Esophagus muscularis mucosa (tissue), 4 donors: Measurements from ENCODE around the gene REXO4. TPM values are rescaled to one million over a fixed set of nuclear protein-coding genes. Genes with fewer than 3 reads are reported as not detected.
A peak's percentile ranks its signal among the peaks of the same experiment; 100 is the strongest.

Experiments
- DNase-seq: peaks from one replicate; pipeline ENCODE4 v3.0.0-alpha.2; 2017; ENCODE audit errors: extremely low spot score
- H3K27ac ChIP-seq, 4 donors: fragments of 200-600 bp; sonication (generic); replicated peaks in 1 of 4; 1 replicate in 3 of 4; 2 replicates in 1 of 4; pipeline ENCODE4 v1.5.1; 2016 to 2019; ENCODE audit warnings: mild to moderate bottlenecking in 1 of 4
- H3K27me3 ChIP-seq, 4 donors: fragments of 200-600 bp; sonication (generic); one replicate each; pipeline versions ENCODE4 v1.5.1 to v1.6.0; 2016 to 2019
- H3K36me3 ChIP-seq, 4 donors: fragments of 200-600 bp; sonication (generic); one replicate each; pipeline ENCODE4 v1.5.1; 2016 to 2019
- H3K4me1 ChIP-seq, 4 donors: fragments of 200-600 bp; sonication (generic); one replicate each; pipeline ENCODE4 v1.5.1; 2016 to 2019
- H3K4me3 ChIP-seq, 4 donors: fragments of 200-600 bp; sonication (generic); 1 replicate in 2 of 4; 2 replicates in 2 of 4; pipeline ENCODE4 v1.5.1; 2016 to 2019; ENCODE audit warnings: mild to moderate bottlenecking in 4 of 4, moderate library complexity in 1 of 4
- H3K9me3 ChIP-seq, 4 donors: fragments of 200-600 bp; sonication (generic); 1 replicate in 3 of 4; 2 replicates in 1 of 4; pipeline ENCODE4 v1.5.1; 2016 to 2019
- EP300 ChIP-seq: sonication (generic); formaldehyde crosslinking; IDR thresholded peaks from one replicate; pipeline ENCODE4 v1.6.1; 2017; ENCODE audit warnings: antibody characterized with exemption
- POLR2A ChIP-seq: fragments of 450-650 bp; IDR thresholded peaks from one replicate; pipeline ENCODE4 v1.6.1; 2017; ENCODE audit warnings: antibody characterized with exemption, moderate library complexity, mild to moderate bottlenecking, low read depth
- POLR2AphosphoS5 ChIP-seq, 2 donors: sonication (generic); formaldehyde crosslinking; IDR thresholded peaks; one replicate each; pipeline ENCODE4 v1.6.1; 2017; ENCODE audit warnings: antibody characterized with exemption in 2 of 2
- WGBS: methylation state at CpG from one replicate; pipeline ENCODE4 v1.1.5; 2018; 5-methylcytosine and 5-hydroxymethylcytosine counted together
- intact Hi-C: fragments of 100-400 bp; cut with DNase I; formaldehyde crosslinking; loops from one replicate; pipeline ENCODE4 v1.15.1; 2023
- total RNA-seq, 4 donors: library from RNA; depleted of rRNA; stranded (reverse); fragments of >200 nt; gene quantifications; one replicate each; pipeline versions ENCODE4 v1.1.0 to v1.2.1, GENCODE V29; 2016
- TF ChIP-seq, protein P1 (sequence below), 3 experiments: fragments of 200-600 bp in 2 of 3; fragments of 450-650 bp in 1 of 3; sonication (generic) in 2 of 3; IDR thresholded peaks; one replicate each; pipeline ENCODE4 v1.5.1; 2017 to 2019; ENCODE audit warnings: antibody characterized with exemption in 3 of 3, mild to moderate bottlenecking in 2 of 3, moderate library complexity in 1 of 3

The REXO4 gene
- total RNA-seq, 4 donors from 2014 or later = 15.0 to 28.9 (median 22.4) TPM

DNA sequence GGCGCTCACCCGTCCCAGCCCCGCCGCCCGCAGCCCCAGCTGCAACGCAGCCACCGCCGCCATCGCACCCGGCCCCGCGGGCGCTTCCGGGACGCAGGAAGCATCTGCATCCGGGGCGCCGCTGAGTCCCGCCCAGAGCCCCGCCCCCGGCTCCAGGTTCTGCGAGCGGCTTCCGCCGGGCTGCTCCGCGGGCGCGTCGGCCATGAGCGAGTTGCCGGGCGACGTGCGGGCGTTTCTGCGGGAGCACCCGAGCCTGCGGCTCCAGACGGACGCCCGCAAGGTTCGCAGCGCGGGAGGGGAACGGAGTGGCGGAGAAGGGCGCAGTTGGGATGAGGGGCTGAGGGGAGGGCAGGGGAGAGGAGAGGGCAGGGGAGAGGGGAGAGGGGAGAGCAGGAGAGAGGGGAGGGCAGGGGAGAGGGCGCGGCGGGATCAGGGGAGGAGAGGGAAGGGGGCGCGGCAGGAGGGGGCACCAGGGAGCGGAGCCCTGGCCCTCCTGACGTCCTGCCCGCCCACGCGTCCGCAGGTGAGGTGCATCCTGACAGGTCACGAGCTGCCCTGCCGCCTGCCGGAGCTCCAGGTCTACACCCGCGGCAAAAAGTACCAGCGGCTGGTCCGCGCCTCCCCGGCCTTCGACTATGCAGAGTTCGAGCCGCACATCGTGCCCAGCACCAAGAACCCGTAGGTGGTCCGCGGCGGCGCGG lies 61.3 kb downstream of the REXO4 start, which contains the start of the genes SURF1 and SURF2:
TSS of gene SURF1 (minus strand) at position 97 of the 701 bp plus-strand sequence. CDS start at position 63, 34 bp downstream.
TSS of gene SURF2 (plus strand) at position 160 of the 701 bp plus-strand sequence. CDS start at position 203, 43 bp downstream.
- intact Hi-C loops = no loop called here
- H3K27ac ChIP-seq = peak within 1 kb of the TSS; percentile 67 to 90 (median 78)
- WGBS = 0% methylated on average over 13 of the region's 78 CpGs
- peak; percentile 96 for DNase-seq
- peak within 1 kb of the TSS; percentile 81 to 88 (median 85) for H3K4me3 ChIP-seq
- peaks cover 27 to 40% (median 36%) of the 10 kb centered on the region in 4 donors for H3K4me1 ChIP-seq
- no peaks in the 10 kb centered on the region for H3K27me3 ChIP-seq
- TF ChIP-seq EP300 (no peak), POLR2AphosphoS5 (IDR thresholded peaks at IDR 0.05) (peak; percentile 77 to 88), POLR2A (no peak)
- TF ChIP-seq, protein P1, sequence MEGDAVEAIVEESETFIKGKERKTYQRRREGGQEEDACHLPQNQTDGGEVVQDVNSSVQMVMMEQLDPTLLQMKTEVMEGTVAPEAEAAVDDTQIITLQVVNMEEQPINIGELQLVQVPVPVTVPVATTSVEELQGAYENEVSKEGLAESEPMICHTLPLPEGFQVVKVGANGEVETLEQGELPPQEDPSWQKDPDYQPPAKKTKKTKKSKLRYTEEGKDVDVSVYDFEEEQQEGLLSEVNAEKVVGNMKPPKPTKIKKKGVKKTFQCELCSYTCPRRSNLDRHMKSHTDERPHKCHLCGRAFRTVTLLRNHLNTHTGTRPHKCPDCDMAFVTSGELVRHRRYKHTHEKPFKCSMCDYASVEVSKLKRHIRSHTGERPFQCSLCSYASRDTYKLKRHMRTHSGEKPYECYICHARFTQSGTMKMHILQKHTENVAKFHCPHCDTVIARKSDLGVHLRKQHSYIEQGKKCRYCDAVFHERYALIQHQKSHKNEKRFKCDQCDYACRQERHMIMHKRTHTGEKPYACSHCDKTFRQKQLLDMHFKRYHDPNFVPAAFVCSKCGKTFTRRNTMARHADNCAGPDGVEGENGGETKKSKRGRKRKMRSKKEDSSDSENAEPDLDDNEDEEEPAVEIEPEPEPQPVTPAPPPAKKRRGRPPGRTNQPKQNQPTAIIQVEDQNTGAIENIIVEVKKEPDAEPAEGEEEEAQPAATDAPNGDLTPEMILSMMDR (IDR thresholded peaks at IDR 0.05) = no peak
- H3K9me3 ChIP-seq = no peaks in the 10 kb centered on the region
- peaks cover 25 to 59% (median 47%) of the 10 kb centered on the region in 4 donors for H3K36me3 ChIP-seq

Other genes starting within 250 kb of the REXO4 start
- not detected for gene OBP2B, start 208.8 kb downstream of the REXO4 start, total RNA-seq
- gene ABO, start 142.8 kb downstream of the REXO4 start, total RNA-seq = 1 to 10 TPM in 2 of 4 donors, under 1 TPM in 2; 0.33 to 3.8 (median 1.2) TPM
- gene SURF6, start 81.8 kb downstream of the REXO4 start, total RNA-seq = 10 to 100 TPM; 15.0 to 36.2 (median 27.5) TPM
- 10 to 100 TPM; 20.0 to 44.6 (median 35.5) TPM for gene MED22, start 69.9 kb downstream of the REXO4 start, total RNA-seq
- 1,000 to 10,000 TPM; 1,466 to 2,142 (median 1,771) TPM for gene RPL7A, start 69.8 kb downstream of the REXO4 start, total RNA-seq
- gene SURF1, start 61.5 kb downstream of the REXO4 start, total RNA-seq = 10 to 100 TPM; 50.4 to 86.4 (median 69.2) TPM
- gene SURF2, start 61.5 kb downstream of the REXO4 start, total RNA-seq = 10 to 100 TPM; 16.1 to 36.4 (median 28.7) TPM
- 100 to 1,000 TPM in 3 of 4 donors, 10 to 100 TPM in 1; 83.9 to 139 (median 127) TPM for gene SURF4, start 42.0 kb downstream of the REXO4 start, total RNA-seq
- gene STKLD1, start 41.6 kb downstream of the REXO4 start, total RNA-seq = 1 to 10 TPM in 2 of 4 donors, under 1 TPM in 1, not detected in 1; 0.26 to 2.1 (median 1.0) TPM
- gene ADAMTS13, start 4.4 kb upstream of the REXO4 start, total RNA-seq = 1 to 10 TPM; 1.3 to 1.7 (median 1.4) TPM
- gene CACFD1, start 42.0 kb upstream of the REXO4 start, total RNA-seq = 10 to 100 TPM; 12.5 to 27.8 (median 19.6) TPM
- gene SLC2A6, start 61.1 kb upstream of the REXO4 start, total RNA-seq = 1 to 10 TPM; 2.9 to 8.6 (median 5.9) TPM
- not detected for gene MYMK, start 106.9 kb upstream of the REXO4 start, total RNA-seq
- 1 to 10 TPM; 2.8 to 6.6 (median 3.2) TPM for gene ADAMTSL2, start 116.7 kb upstream of the REXO4 start, total RNA-seq
- not detected for gene FAM163B, start 191.4 kb upstream of the REXO4 start, total RNA-seq
- gene DBH, start 218.4 kb upstream of the REXO4 start, total RNA-seq = under 1 TPM in 1 of 4 donors, not detected in 3; 0.06 TPM